ENCODE data around the gene CRACDL.
"Not testable (repeated sequence)": the region's sequence is repeated elsewhere in the genome, so short reads cannot be mapped to it uniquely, and the experiment has no call there.

CRACDL gene

GRCh38 chr2:98768384-98769113, 167.5 kb downstream of the CRACDL start:
- Mint-ChIP-seq H3K4me1 (peaks cover 89% of the 10 kb centered on the region), H3K36me3 (peaks cover 2% of the 10 kb centered on the region), H3K4me3 (peak overlapping the region; percentile 71), H3K9me3 (no peaks in the 10 kb centered on the region), H3K27me3 (no peaks in the 10 kb centered on the region), H3K27ac (peak overlapping the region; percentile 57)

GRCh38 chr2:98764499-98764898, 171.5 kb downstream of the CRACDL start:
- H3K4me3 Mint-ChIP-seq: no peak overlapping the region
- no peaks in the 10 kb centered on the region for H3K9me3 Mint-ChIP-seq
- H3K27me3 Mint-ChIP-seq: no peaks in the 10 kb centered on the region
- no peaks in the 10 kb centered on the region for H3K36me3 Mint-ChIP-seq
- H3K27ac Mint-ChIP-seq: no peak overlapping the region
- H3K4me1 Mint-ChIP-seq: peaks cover 85% of the 10 kb centered on the region

- Mint-ChIP-seq H3K4me1 (peaks cover 84% of the 10 kb centered on the region), H3K27me3 (no peaks in the 10 kb centered on the region), H3K4me3 (no peak overlapping the region), H3K36me3 (no peaks in the 10 kb centered on the region), H3K9me3 (no peaks in the 10 kb centered on the region), H3K27ac (peak overlapping the region; percentile 52)
Measured at GRCh38 chr2:98763209-98763951, 172.6 kb downstream of the CRACDL start.

GRCh38 chr2:98761909-98762308, 174.1 kb downstream of the CRACDL start:
- Mint-ChIP-seq H3K36me3 (no peaks in the 10 kb centered on the region), H3K27ac (no peak overlapping the region), H3K9me3 (no peaks in the 10 kb centered on the region), H3K4me1 (peaks cover 84% of the 10 kb centered on the region), H3K27me3 (no peaks in the 10 kb centered on the region), H3K4me3 (no peak overlapping the region)

- H3K4me1 Mint-ChIP-seq: peaks cover 78% of the 10 kb centered on the region
- peak overlapping the region; percentile 82 for H3K27ac Mint-ChIP-seq
- H3K27me3 Mint-ChIP-seq: no peaks in the 10 kb centered on the region
- no peaks in the 10 kb centered on the region for H3K9me3 Mint-ChIP-seq
- peak overlapping the region; percentile 81 for H3K4me3 Mint-ChIP-seq
- no peaks in the 10 kb centered on the region for H3K36me3 Mint-ChIP-seq
Measured at GRCh38 chr2:98761267-98761781, 174.7 kb downstream of the CRACDL start.

GRCh38 chr2:98759827-98760625, 176.0 kb downstream of the CRACDL start:
- H3K9me3 Mint-ChIP-seq: no peaks in the 10 kb centered on the region
- H3K4me3 Mint-ChIP-seq: no peak overlapping the region
- H3K36me3 Mint-ChIP-seq: no peaks in the 10 kb centered on the region
- peak overlapping the region; percentile 87 for H3K27ac Mint-ChIP-seq
- no peaks in the 10 kb centered on the region for H3K27me3 Mint-ChIP-seq
- peaks cover 78% of the 10 kb centered on the region for H3K4me1 Mint-ChIP-seq

- Mint-ChIP-seq H3K4me3 (no peak overlapping the region), H3K36me3 (no peaks in the 10 kb centered on the region), H3K27ac (peak overlapping the region; percentile 87), H3K4me1 (peaks cover 79% of the 10 kb centered on the region), H3K9me3 (no peaks in the 10 kb centered on the region), H3K27me3 (no peaks in the 10 kb centered on the region)
Measured at GRCh38 chr2:98759338-98759737, 176.7 kb downstream of the CRACDL start.

GRCh38 chr2:98757904-98758421, 178.1 kb downstream of the CRACDL start:
- Mint-ChIP-seq H3K4me3 (peak overlapping the region; percentile 62), H3K36me3 (no peaks in the 10 kb centered on the region)

GRCh38 chr2:98753801-98754200, 182.2 kb downstream of the CRACDL start:
- H3K4me1 Mint-ChIP-seq: peaks cover 66% of the 10 kb centered on the region
- H3K4me3 Mint-ChIP-seq: no peak overlapping the region
- H3K36me3 Mint-ChIP-seq: no peaks in the 10 kb centered on the region
- H3K27me3 Mint-ChIP-seq: no peaks in the 10 kb centered on the region
- H3K9me3 Mint-ChIP-seq: no peaks in the 10 kb centered on the region
- H3K27ac Mint-ChIP-seq: peak overlapping the region; percentile 87

More at GRCh38 chr2:98757904-98758421, 178.1 kb downstream of the CRACDL start:
- H3K27ac Mint-ChIP-seq: peak overlapping the region; percentile 95
- peaks cover 81% of the 10 kb centered on the region for H3K4me1 Mint-ChIP-seq
- H3K9me3 Mint-ChIP-seq: no peaks in the 10 kb centered on the region
- no peaks in the 10 kb centered on the region for H3K27me3 Mint-ChIP-seq

GRCh38 chr2:98752711-98753110, 183.3 kb downstream of the CRACDL start:
- peaks cover 63% of the 10 kb centered on the region for H3K4me1 Mint-ChIP-seq
- H3K27me3 Mint-ChIP-seq, H3K9me3 Mint-ChIP-seq, H3K4me3 Mint-ChIP-seq, H3K27ac Mint-ChIP-seq, H3K36me3 Mint-ChIP-seq: not testable (repeated sequence)

GRCh38 chr2:98751748-98752147, 184.3 kb downstream of the CRACDL start:
- H3K4me3 Mint-ChIP-seq: no peak overlapping the region
- no peaks in the 10 kb centered on the region for H3K9me3 Mint-ChIP-seq
- H3K27me3 Mint-ChIP-seq: no peaks in the 10 kb centered on the region
- H3K36me3 Mint-ChIP-seq: no peaks in the 10 kb centered on the region
- H3K27ac Mint-ChIP-seq: no peak overlapping the region
- H3K4me1 Mint-ChIP-seq: peaks cover 59% of the 10 kb centered on the region

- no peak overlapping the region for H3K27ac Mint-ChIP-seq
- H3K36me3 Mint-ChIP-seq: no peaks in the 10 kb centered on the region
- no peaks in the 10 kb centered on the region for H3K27me3 Mint-ChIP-seq
- peaks cover 65% of the 10 kb centered on the region for H3K4me1 Mint-ChIP-seq
- no peak overlapping the region for H3K4me3 Mint-ChIP-seq
- H3K9me3 Mint-ChIP-seq: no peaks in the 10 kb centered on the region
Measured at GRCh38 chr2:98750593-98751282, 185.3 kb downstream of the CRACDL start.

- no peaks in the 10 kb centered on the region for H3K9me3 Mint-ChIP-seq
- H3K4me3 Mint-ChIP-seq: no peak overlapping the region
- no peaks in the 10 kb centered on the region for H3K36me3 Mint-ChIP-seq
- H3K27ac Mint-ChIP-seq: peak overlapping the region; percentile 48
- H3K4me1 Mint-ChIP-seq: peaks cover 68% of the 10 kb centered on the region
- H3K27me3 Mint-ChIP-seq: no peaks in the 10 kb centered on the region
Measured at GRCh38 chr2:98749066-98749450, 187.0 kb downstream of the CRACDL start.

GRCh38 chr2:98748292-98749065, 187.5 kb downstream of the CRACDL start:
- no peaks in the 10 kb centered on the region for H3K36me3 Mint-ChIP-seq
- peak overlapping the region; percentile 48 for H3K27ac Mint-ChIP-seq
- no peak overlapping the region for H3K4me3 Mint-ChIP-seq
- peaks cover 67% of the 10 kb centered on the region for H3K4me1 Mint-ChIP-seq
- no peaks in the 10 kb centered on the region for H3K27me3 Mint-ChIP-seq
- H3K9me3 Mint-ChIP-seq: no peaks in the 10 kb centered on the region
